ENCODE data around the gene LIMA1.
A peak's percentile ranks its signal among the peaks of the same experiment; 100 is the strongest.

The LIMA1 gene

DNA sequence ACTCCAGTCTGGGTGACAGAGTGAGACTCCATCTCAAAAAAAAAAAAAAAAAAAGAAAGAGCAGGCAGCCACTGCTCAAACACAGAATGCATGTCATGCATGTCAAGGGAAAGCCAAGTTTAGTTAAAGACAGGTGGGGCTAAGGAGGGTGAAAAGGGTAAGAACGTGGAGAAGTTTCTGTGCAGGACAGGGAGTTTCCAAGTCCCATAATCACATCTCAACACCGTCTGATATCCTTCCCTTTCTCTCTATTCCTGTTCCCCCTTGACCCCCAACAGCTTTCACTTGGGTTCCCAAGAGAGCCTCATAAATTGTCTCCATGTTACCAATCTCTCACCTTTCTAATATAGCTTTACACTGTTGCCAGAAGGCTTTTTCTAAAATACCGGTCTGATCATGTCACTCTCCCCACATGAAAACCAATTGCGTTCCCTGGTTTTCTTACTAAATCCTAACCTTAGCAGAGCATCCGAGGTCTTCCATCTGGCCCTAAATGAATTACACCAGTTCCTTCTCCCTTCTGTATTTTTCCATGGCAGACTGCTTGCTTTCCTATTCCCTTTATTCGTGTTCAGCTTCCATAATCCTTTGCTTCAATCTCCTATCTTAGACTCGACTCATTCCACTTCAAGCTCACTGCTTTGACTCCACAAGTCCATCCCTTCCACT is 37.0 kb downstream of the LIMA1 start:
- Histone ChIP-seq H3K27me3 (ENCODE audit: insufficient read depth, low read length) (no peaks in the 10 kb centered on the region), H3K23ac (ENCODE audit: low read length) (no peak overlapping the region), H3K18ac (ENCODE audit: low read length) (no peak overlapping the region), H4K8ac (ENCODE audit: low read depth, low read length) (no peak overlapping the region), H4K91ac (ENCODE audit: low read depth, low read length) (no peak overlapping the region), H2AFZ (ENCODE audit: insufficient read depth, low read length, poor library complexity) (no peak overlapping the region), H3K9ac (ENCODE audit: low read length) (no peak overlapping the region), H2BK12ac (ENCODE audit: low read length) (no peak overlapping the region), H3K4me2 (ENCODE audit: low read length) (no peak overlapping the region), H3K4me1 (ENCODE audit: control insufficient read depth in 1 of 2, insufficient read depth in 2 of 2, low read length in 2 of 2) (peaks cover 13 to 27% of the 10 kb centered on the region in 2 experiments), H3K4ac (ENCODE audit: low read depth, low read length) (peak overlapping the region; percentile 2), H3K4me3 (ENCODE audit: low read depth, low read length) (no peak overlapping the region), H3K36me3 (ENCODE audit: control insufficient read depth in 1 of 2, insufficient read depth in 2 of 2, low read length in 2 of 2) (peaks cover 2% of the 10 kb centered on the region in 2 experiments), H3K27ac (ENCODE audit: low read depth, low read length) (no peak overlapping the region), H3K9me3 (ENCODE audit: insufficient read depth, low read depth, low read length) (no peaks in the 10 kb centered on the region), H2BK5ac (ENCODE audit: low read depth, low read length, poor library complexity) (no peak overlapping the region), H2AK5ac (ENCODE audit: low read length) (peak overlapping the region; percentile 49), H3K14ac (ENCODE audit: low read length) (no peak overlapping the region), H3K79me1 (ENCODE audit: low read length) (peaks cover 27% of the 10 kb centered on the region), H3K79me2 (ENCODE audit: control insufficient read depth, insufficient read depth, low read length, poor library complexity) (peaks cover 4% of the 10 kb centered on the region), H4K12ac (ENCODE audit: low read depth, low read length) (no peak overlapping the region), H2BK120ac (ENCODE audit: insufficient read depth, low read length, poor library complexity) (peak overlapping the region; percentile 45)
- DNase-seq: peak in 1 of 2 donors; percentile 49
- WGBS (ENCODE audit: extremely low coverage, insufficient coverage, insufficient read length): no CpG with 5 or more reads among the region's 7 CpGs

DNA sequence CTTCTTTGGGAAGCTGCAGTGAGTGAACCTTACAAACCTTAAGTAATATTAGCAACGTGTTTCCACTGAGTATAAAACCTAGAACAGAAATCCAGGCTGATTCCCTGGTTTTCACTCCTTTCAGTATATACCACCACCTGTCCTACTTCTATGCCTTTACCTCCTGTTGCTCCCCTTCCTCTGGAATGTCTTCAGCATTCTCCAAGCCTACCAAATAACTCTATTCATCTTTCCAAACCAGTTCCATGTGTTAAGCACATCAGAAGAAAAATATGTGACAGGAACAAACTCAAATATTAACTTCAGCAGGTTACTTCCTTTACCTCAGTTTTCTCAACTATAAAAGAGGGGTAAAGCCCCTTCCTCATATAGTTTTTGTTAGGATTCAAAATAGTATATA is 39.8 kb downstream of the LIMA1 start:
- H3K9ac ChIP-seq (ENCODE audit: low read length): no peak overlapping the region
- no peak overlapping the region for H3K14ac ChIP-seq (ENCODE audit: low read length)
- H3K9me3 ChIP-seq (ENCODE audit: insufficient read depth, low read depth, low read length): no peaks in the 10 kb centered on the region
- H3K27ac ChIP-seq (ENCODE audit: low read depth, low read length): peak overlapping the region; percentile 79
- H2BK12ac ChIP-seq (ENCODE audit: low read length): no peak overlapping the region
- no peak overlapping the region for H3K18ac ChIP-seq (ENCODE audit: low read length)
- peaks cover 29% of the 10 kb centered on the region for H3K79me1 ChIP-seq (ENCODE audit: low read length)
- no peak overlapping the region for H3K4me3 ChIP-seq (ENCODE audit: low read depth, low read length)
- peak in 1 of 2 donors; percentile 65 for DNase-seq
- peaks cover 4% of the 10 kb centered on the region for H3K79me2 ChIP-seq (ENCODE audit: control insufficient read depth, insufficient read depth, low read length, poor library complexity)
- H2AK5ac ChIP-seq (ENCODE audit: low read length): peak overlapping the region; percentile 35
- no peak overlapping the region for H3K23ac ChIP-seq (ENCODE audit: low read length)
- H3K4me1 ChIP-seq (ENCODE audit: control insufficient read depth in 1 of 2, insufficient read depth in 2 of 2, low read length in 2 of 2): peaks cover 22 to 34% of the 10 kb centered on the region in 2 experiments
- peak overlapping the region; percentile 81 for H2BK120ac ChIP-seq (ENCODE audit: insufficient read depth, low read length, poor library complexity)
- no peak overlapping the region for H4K8ac ChIP-seq (ENCODE audit: low read depth, low read length)
- H4K91ac ChIP-seq (ENCODE audit: low read depth, low read length): peak overlapping the region; percentile 51
- H3K27me3 ChIP-seq (ENCODE audit: insufficient read depth, low read length): no peaks in the 10 kb centered on the region
- peaks cover 2% of the 10 kb centered on the region in 2 experiments for H3K36me3 ChIP-seq (ENCODE audit: control insufficient read depth in 1 of 2, insufficient read depth in 2 of 2, low read length in 2 of 2)
- no peak overlapping the region for H3K4me2 ChIP-seq (ENCODE audit: low read length)
- no peak overlapping the region for H4K12ac ChIP-seq (ENCODE audit: low read depth, low read length)
- WGBS (ENCODE audit: extremely low coverage, insufficient coverage, insufficient read length): no CpG with 5 or more reads among the region's 1 CpG
- H2AFZ ChIP-seq (ENCODE audit: insufficient read depth, low read length, poor library complexity): no peak overlapping the region
- no peak overlapping the region for H3K4ac ChIP-seq (ENCODE audit: low read depth, low read length)
- H2BK5ac ChIP-seq (ENCODE audit: low read depth, low read length, poor library complexity): peak overlapping the region; percentile 87

- Histone ChIP-seq H3K23ac (ENCODE audit: low read length) (no peak overlapping the region), H4K8ac (ENCODE audit: low read depth, low read length) (peak overlapping the region; percentile 72), H2AFZ (ENCODE audit: insufficient read depth, low read length, poor library complexity) (no peak overlapping the region), H3K4me3 (ENCODE audit: low read depth, low read length) (no peak overlapping the region), H3K4ac (ENCODE audit: low read depth, low read length) (no peak overlapping the region), H3K27ac (ENCODE audit: low read depth, low read length) (peak overlapping the region; percentile 99), H3K36me3 (ENCODE audit: control insufficient read depth in 1 of 2, insufficient read depth in 2 of 2, low read length in 2 of 2) (peaks cover 2% of the 10 kb centered on the region in 2 experiments), H3K9ac (ENCODE audit: low read length) (no peak overlapping the region), H2BK120ac (ENCODE audit: insufficient read depth, low read length, poor library complexity) (peak overlapping the region; percentile 94), H3K4me1 (ENCODE audit: control insufficient read depth in 1 of 2, insufficient read depth in 2 of 2, low read length in 2 of 2) (peaks cover 22 to 34% of the 10 kb centered on the region in 2 experiments), H4K91ac (ENCODE audit: low read depth, low read length) (peak overlapping the region; percentile 87), H3K4me2 (ENCODE audit: low read length) (no peak overlapping the region), H2BK12ac (ENCODE audit: low read length) (peak overlapping the region; percentile 65), H3K79me1 (ENCODE audit: low read length) (peaks cover 29% of the 10 kb centered on the region), H2BK5ac (ENCODE audit: low read depth, low read length, poor library complexity) (peak overlapping the region; percentile 98), H3K18ac (ENCODE audit: low read length) (no peak overlapping the region), H3K9me3 (ENCODE audit: insufficient read depth, low read depth, low read length) (no peaks in the 10 kb centered on the region), H3K14ac (ENCODE audit: low read length) (peak overlapping the region; percentile 48), H3K79me2 (ENCODE audit: control insufficient read depth, insufficient read depth, low read length, poor library complexity) (peaks cover 4% of the 10 kb centered on the region), H2AK5ac (ENCODE audit: low read length) (no peak overlapping the region), H4K12ac (ENCODE audit: low read depth, low read length) (no peak overlapping the region), H3K27me3 (ENCODE audit: insufficient read depth, low read length) (no peaks in the 10 kb centered on the region)
- no CpG with 5 or more reads among the region's 1 CpG for WGBS (ENCODE audit: extremely low coverage, insufficient coverage, insufficient read length)
- peak; percentile 91 to 97 for DNase-seq
Observed at GRCh38 chr12:50242751-50243191, 40.5 kb downstream of the LIMA1 start.

DNA sequence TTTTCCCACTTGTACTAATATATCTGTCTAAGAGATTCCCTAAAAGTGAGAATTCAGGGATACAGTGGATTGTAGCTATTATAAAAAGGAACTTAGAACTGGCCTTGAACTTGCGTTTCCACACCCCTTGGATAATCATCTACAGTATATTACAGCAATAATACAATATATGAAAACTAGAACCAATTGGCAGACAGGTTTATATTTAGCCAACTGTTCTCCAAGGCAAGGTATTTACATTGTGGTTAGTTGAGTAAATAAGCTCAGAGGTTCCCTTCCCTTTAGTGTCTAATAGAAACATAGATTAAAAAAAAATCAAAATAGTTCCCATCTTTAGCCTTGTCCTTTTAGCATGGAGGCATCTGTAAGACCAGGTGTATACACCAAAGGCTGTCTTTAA is 42.1 kb downstream of the LIMA1 start:
- peaks cover 19 to 27% of the 10 kb centered on the region in 2 experiments for H3K4me1 ChIP-seq (ENCODE audit: control insufficient read depth in 1 of 2, insufficient read depth in 2 of 2, low read length in 2 of 2)
- no peak overlapping the region for H4K8ac ChIP-seq (ENCODE audit: low read depth, low read length)
- no peak for DNase-seq
- no CpG with 5 or more reads among the region's 1 CpG for WGBS (ENCODE audit: extremely low coverage, insufficient coverage, insufficient read length)
- no peak overlapping the region for H4K91ac ChIP-seq (ENCODE audit: low read depth, low read length)
- peaks cover 24% of the 10 kb centered on the region for H3K79me1 ChIP-seq (ENCODE audit: low read length)
- no peak overlapping the region for H2BK12ac ChIP-seq (ENCODE audit: low read length)
- H3K14ac ChIP-seq (ENCODE audit: low read length): no peak overlapping the region
- no peak overlapping the region for H2BK120ac ChIP-seq (ENCODE audit: insufficient read depth, low read length, poor library complexity)
- no peaks in the 10 kb centered on the region for H3K36me3 ChIP-seq (ENCODE audit: control insufficient read depth in 1 of 2, insufficient read depth in 2 of 2, low read length in 2 of 2)
- no peak overlapping the region for H3K18ac ChIP-seq (ENCODE audit: low read length)
- no peaks in the 10 kb centered on the region for H3K27me3 ChIP-seq (ENCODE audit: insufficient read depth, low read length)
- peak overlapping the region; percentile 89 for H3K27ac ChIP-seq (ENCODE audit: low read depth, low read length)
- no peak overlapping the region for H3K23ac ChIP-seq (ENCODE audit: low read length)
- H3K9ac ChIP-seq (ENCODE audit: low read length): no peak overlapping the region
- no peak overlapping the region for H4K12ac ChIP-seq (ENCODE audit: low read depth, low read length)
- H2AK5ac ChIP-seq (ENCODE audit: low read length): no peak overlapping the region
- H3K4me3 ChIP-seq (ENCODE audit: low read depth, low read length): no peak overlapping the region
- no peak overlapping the region for H3K4me2 ChIP-seq (ENCODE audit: low read length)
- H2AFZ ChIP-seq (ENCODE audit: insufficient read depth, low read length, poor library complexity): no peak overlapping the region
- H3K9me3 ChIP-seq (ENCODE audit: insufficient read depth, low read depth, low read length): no peaks in the 10 kb centered on the region
- H2BK5ac ChIP-seq (ENCODE audit: low read depth, low read length, poor library complexity): no peak overlapping the region
- H3K4ac ChIP-seq (ENCODE audit: low read depth, low read length): no peak overlapping the region
- H3K79me2 ChIP-seq (ENCODE audit: control insufficient read depth, insufficient read depth, low read length, poor library complexity): peaks cover 2% of the 10 kb centered on the region
